Measurements from ENCODE around the gene C9orf43. TPM values are rescaled to one million over a fixed set of nuclear protein-coding genes. Genes with fewer than 3 reads are reported as not detected.
A peak's percentile ranks its signal among the peaks of the same experiment; 100 is the strongest.
"Not testable (repeated sequence)": the region's sequence is repeated elsewhere in the genome, so short reads cannot be mapped to it uniquely, and the experiment has no call there.

C9orf43 gene
- total RNA-seq, 1 experiment from 2014 or later, result 0.33 TPM

GRCh38 chr9:113436728-113437515 is 26.4 kb downstream of the C9orf43 start:
- no peak for DNase-seq
- Histone ChIP-seq H3K36me3 (no peaks in the 10 kb centered on the region), H3K4me3 (no peak overlapping the region), H3K9me3 (no peaks in the 10 kb centered on the region; the same call in none of the 2 replicates), H3K27me3 (no peaks in the 10 kb centered on the region)

GRCh38 chr9:113437716-113438115 is 27.2 kb downstream of the C9orf43 start:
- not testable (repeated sequence) for H3K4me3 ChIP-seq, H3K9me3 ChIP-seq, H3K36me3 ChIP-seq, DNase-seq, H3K27me3 ChIP-seq

GRCh38 chr9:113444736-113445135 is 34.2 kb downstream of the C9orf43 start:
- H3K4me3 ChIP-seq, result no peak overlapping the region
- H3K9me3 ChIP-seq, result no peaks in the 10 kb centered on the region
- H3K27me3 ChIP-seq, result no peaks in the 10 kb centered on the region
- DNase-seq, result no peak
- no peaks in the 10 kb centered on the region for H3K36me3 ChIP-seq

GRCh38 chr9:113446323-113446740 is 35.8 kb downstream of the C9orf43 start:
- H3K9me3 ChIP-seq, result no peaks in the 10 kb centered on the region
- no peak for DNase-seq
- no peaks in the 10 kb centered on the region for H3K36me3 ChIP-seq
- no peak overlapping the region for H3K4me3 ChIP-seq
- no peaks in the 10 kb centered on the region for H3K27me3 ChIP-seq

- Histone ChIP-seq H3K9me3 (no peaks in the 10 kb centered on the region), H3K36me3 (no peaks in the 10 kb centered on the region), H3K4me3 (no peak overlapping the region), H3K27me3 (no peaks in the 10 kb centered on the region)
- no peak for DNase-seq
Observed at GRCh38 chr9:113449376-113449775, 38.8 kb downstream of the C9orf43 start.

- no peak for DNase-seq
- Histone ChIP-seq H3K4me3 (no peak overlapping the region), H3K27me3 (no peaks in the 10 kb centered on the region), H3K9me3 (no peaks in the 10 kb centered on the region), H3K36me3 (no peaks in the 10 kb centered on the region)
Observed at GRCh38 chr9:113452113-113452605, 41.6 kb downstream of the C9orf43 start.

- Histone ChIP-seq H3K9me3 (no peaks in the 10 kb centered on the region), H3K27me3 (no peaks in the 10 kb centered on the region), H3K36me3 (no peaks in the 10 kb centered on the region), H3K4me3 (no peak overlapping the region)
- DNase-seq, result peak; percentile 87
Observed at GRCh38 chr9:113454914-113455761, 44.6 kb downstream of the C9orf43 start.

GRCh38 chr9:113456235-113456634 is 45.7 kb downstream of the C9orf43 start:
- Histone ChIP-seq H3K27me3 (no peaks in the 10 kb centered on the region), H3K9me3 (no peaks in the 10 kb centered on the region), H3K36me3 (no peaks in the 10 kb centered on the region), H3K4me3 (no peak overlapping the region)
- DNase-seq, result no peak

- H3K36me3 ChIP-seq, result no peaks in the 10 kb centered on the region
- no peak for DNase-seq
- no peaks in the 10 kb centered on the region for H3K27me3 ChIP-seq
- no peak overlapping the region for H3K4me3 ChIP-seq
- no peaks in the 10 kb centered on the region for H3K9me3 ChIP-seq
Observed at GRCh38 chr9:113461285-113461684, 50.7 kb downstream of the C9orf43 start.

- Histone ChIP-seq H3K36me3 (no peaks in the 10 kb centered on the region), H3K9me3 (no peaks in the 10 kb centered on the region), H3K4me3 (no peak overlapping the region), H3K27me3 (no peaks in the 10 kb centered on the region)
- no peak for DNase-seq
Observed at GRCh38 chr9:113461943-113462342, 51.4 kb downstream of the C9orf43 start.

GRCh38 chr9:113462781-113463286 is 52.3 kb downstream of the C9orf43 start:
- no peaks in the 10 kb centered on the region for H3K36me3 ChIP-seq
- no peak overlapping the region for H3K4me3 ChIP-seq
- H3K9me3 ChIP-seq, result no peaks in the 10 kb centered on the region
- no peaks in the 10 kb centered on the region for H3K27me3 ChIP-seq
- no peak for DNase-seq

- DNase-seq, result no peak
- H3K4me3 ChIP-seq, result peak within 1 kb of the TSS; percentile 21
Observed at GRCh38 chr9:113463418-113464285, 53.1 kb downstream of the C9orf43 start, which contains the start of gene RGS3. Gene RGS3, plus strand, starts transcription at chr9:113463727. Its CDS starts 76 bp downstream, at chr9:113463803.

GRCh38 chr9:113464286-113464660 is 53.7 kb downstream of the C9orf43 start:
- H3K36me3 ChIP-seq, result no peaks in the 10 kb centered on the region
- no peak overlapping the region; the same call in 1 of the 2 replicates for H3K4me3 ChIP-seq
- H3K9me3 ChIP-seq, result no peaks in the 10 kb centered on the region
- no peaks in the 10 kb centered on the region for H3K27me3 ChIP-seq
- no peak for DNase-seq

More at GRCh38 chr9:113463418-113464285, 53.1 kb downstream of the C9orf43 start, which contains the start of gene RGS3:
- H3K36me3 ChIP-seq, result no peaks in the 10 kb centered on the region
- H3K9me3 ChIP-seq, result no peaks in the 10 kb centered on the region
- no peaks in the 10 kb centered on the region for H3K27me3 ChIP-seq

- no peak for DNase-seq
- H3K36me3 ChIP-seq, result no peaks in the 10 kb centered on the region
- H3K4me3 ChIP-seq, result no peak overlapping the region
- H3K9me3 ChIP-seq, result no peaks in the 10 kb centered on the region
- H3K27me3 ChIP-seq, result no peaks in the 10 kb centered on the region
Observed at GRCh38 chr9:113465599-113466140, 55.1 kb downstream of the C9orf43 start.

GRCh38 chr9:113467183-113467582 is 56.6 kb downstream of the C9orf43 start:
- Histone ChIP-seq H3K27me3 (no peaks in the 10 kb centered on the region), H3K9me3 (no peaks in the 10 kb centered on the region), H3K36me3 (no peaks in the 10 kb centered on the region), H3K4me3 (no peak overlapping the region)
- DNase-seq, result no peak

Measured in MG63 (cell line).